HepG2 (cell line): ENCODE measurements around the gene TENT4B. TPM values are rescaled to one million over a fixed set of nuclear protein-coding genes. Genes with fewer than 3 reads are reported as not detected.
A peak's percentile ranks its signal among the peaks of the same experiment; 100 is the strongest.

ENCODE experiments used
- ATAC-seq: fragments of 200-7000 bp; cut with Tn5 transposase; 3 replicates; pipeline ENCODE4 v1.9.1; 2020; ENCODE audit warnings: mild to moderate bottlenecking, moderate library complexity
- BruUV-seq: library from RNA; stranded (reverse); fragments of 400-500 nt; replicated peaks from 2 replicates; lab custom pipeline; 2021; lab: Mats Ljungman, UMichigan
- CTCF ChIA-PET: fragments of 300-600 bp; formaldehyde crosslinking; extraction: SDS; loops from one replicate; lab custom pipeline; 2021; ENCODE audit warnings: low total read pairs, inconsistent platforms, low intra/inter-chr PET ratio; lab: Yijun Ruan, JAX
- POLR2A ChIA-PET: fragments of 350-600 bp; sonication (Branson Sonifier 250); formaldehyde crosslinking; loops from one replicate; lab custom pipeline; 2020; ENCODE audit warnings: antibody characterized with exemption, inconsistent platforms; lab: Yijun Ruan, JAX
- DNase-seq: peaks from one replicate; pipeline ENCODE4 v3.0.0-alpha.2; 2015; ENCODE audit warnings: low spot score
- FAIRE-seq: peaks from 3 replicates; lab custom pipeline; 2011; peaks lifted over from hg19 to GRCh38; lab: Jason Lieb, UNC
- H2AFZ ChIP-seq: one replicate; pipeline ENCODE4 v1.6.1; 2011; ENCODE audit warnings: low read length, inconsistent platforms
- H3K27ac ChIP-seq: fragments of 300-600 bp; 3 replicates; pipeline ENCODE4 v1.8.0; 2011; ENCODE audit warnings: mixed run types, mild to moderate bottlenecking, mixed read lengths, low read length, inconsistent platforms; ENCODE audit not compliant: insufficient read depth; ENCODE audit errors: extremely low read length
- H3K27me3 ChIP-seq, 2 experiments: fragments of 200-600 bp in 1 of 2; 2 replicates in 1 of 2; 3 replicates in 1 of 2; pipeline versions ENCODE4 v1.6.0 to v1.8.0; 2011; ENCODE audit warnings: low read length in 2 of 2, mild to moderate bottlenecking in 2 of 2, moderate library complexity in 2 of 2, inconsistent platforms in 1 of 2; ENCODE audit not compliant: insufficient read depth in 2 of 2, control insufficient read depth in 1 of 2
- H3K36me3 ChIP-seq, 2 experiments: fragments of 200-600 bp in 1 of 2; replicated peaks in 1 of 2; 2 replicates in 1 of 2; 3 replicates in 1 of 2; pipeline versions ENCODE4 v1.5.1 to v1.8.0; 2011; ENCODE audit warnings: low read length in 2 of 2, inconsistent platforms in 1 of 2; ENCODE audit not compliant: insufficient read depth in 2 of 2, control insufficient read depth in 1 of 2
- H3K4me1 ChIP-seq: 2 replicates; pipeline ENCODE4 v1.5.1; 2012; ENCODE audit warnings: low read length, inconsistent platforms; ENCODE audit not compliant: insufficient read depth
- H3K4me2 ChIP-seq: 2 replicates; pipeline ENCODE4 v1.6.0; 2011; ENCODE audit warnings: low read depth, low read length, inconsistent platforms
- H3K4me3 ChIP-seq, 3 experiments: fragments of 200-600 bp in 1 of 3; sonication (generic), shearing (Covaris generic) in 1 of 3; replicated peaks in 1 of 3; 2 replicates each; pipeline ENCODE4 v1.5.1; 2011 to 2016; ENCODE audit warnings: low read length in 3 of 3, inconsistent platforms in 2 of 3, low read depth in 2 of 3, mild to moderate bottlenecking in 2 of 3, control low read depth in 1 of 3, mixed read lengths in 1 of 3; ENCODE audit not compliant: insufficient read depth in 1 of 3
- H3K79me2 ChIP-seq: one replicate; pipeline ENCODE4 v1.6.1; 2011; ENCODE audit warnings: low read length, inconsistent platforms; ENCODE audit not compliant: insufficient read depth
- H3K9ac ChIP-seq: 2 replicates; pipeline ENCODE4 v1.6.0; 2011; ENCODE audit warnings: mild to moderate bottlenecking, low read depth, low read length, inconsistent platforms; ENCODE audit not compliant: insufficient read depth
- H3K9me3 ChIP-seq: 2 replicates; pipeline ENCODE4 v1.5.1; 2012; ENCODE audit warnings: mild to moderate bottlenecking, low read length
- H4K20me1 ChIP-seq: 2 replicates; pipeline ENCODE4 v1.6.0; 2011; ENCODE audit warnings: inconsistent platforms, mild to moderate bottlenecking, low read length, moderate library complexity; ENCODE audit not compliant: insufficient read depth
- FOSL2 ChIP-seq: sonication (generic); formaldehyde crosslinking; IDR thresholded peaks from 2 replicates; pipeline ENCODE4 v1.4.0; 2020; ENCODE audit warnings: missing genetic modification reagents
- SIN3B ChIP-seq: fragments of 150-350 bp; IDR thresholded peaks from 2 replicates; pipeline ENCODE4 v1.6.1; 2014; ENCODE audit warnings: low read length
- ZNF558 ChIP-seq: sonication (generic); formaldehyde crosslinking; IDR thresholded peaks from 2 replicates; pipeline ENCODE4 v1.9.0; 2022; ENCODE audit warnings: mild to moderate bottlenecking, missing genetic modification reagents, borderline replicate concordance
- ZNF629 ChIP-seq: sonication (generic); formaldehyde crosslinking; conservative IDR thresholded peaks from 2 replicates; pipeline ENCODE4 v1.5.0; 2020; ENCODE audit warnings: missing genetic modification reagents
- WGBS: methylation state at CpG from one replicate; pipeline ENCODE4 v1.1.6; 2017; ENCODE audit warnings: low lambda C conversion rate; 5-methylcytosine and 5-hydroxymethylcytosine counted together
- in situ Hi-C: cut with HindIII; loops from 2 replicates; pipeline ENCODE4 v1.10.0; 2017; ENCODE audit warnings: low pct_unique_long_range_greater_than_20kb; ENCODE audit not compliant: extremely low pct_ligation_motif_present
- intact Hi-C: fragments of 100-400 bp; cut with micrococcal nuclease; formaldehyde crosslinking; loops from one replicate; pipeline ENCODE4 v1.10.0; 2022; ENCODE audit not compliant: unreplicated experiment
- polyA plus RNA-seq, 8 experiments: library from polyadenylated mRNA; depleted of rRNA in 3 of 8; stranded (reverse) in 7 of 8; unstranded in 1 of 8; fragments of >200 nt; fragmentation: Illumina TruSeq in 4 of 8; extraction: Trizol in 4 of 8; gene quantifications; 2 replicates each; pipeline versions ENCODE4 v1.2.1 to v1.2.3, GENCODE V29; 2011 to 2016; ENCODE audit warnings: low read depth in 4 of 8, missing spikeins in 1 of 8, mixed read lengths in 1 of 8; ENCODE audit not compliant: insufficient read depth in 1 of 8
- total RNA-seq, 5 experiments: library from RNA; depleted of rRNA; stranded (reverse); fragments of >200 nt; fragmentation: Illumina TruSeq; extraction: Trizol; gene quantifications; 2 replicates each; pipeline ENCODE4 v1.2.3, GENCODE V29; 2016; ENCODE audit warnings: low read depth in 1 of 5
- TF ChIP-seq, protein P1 (sequence below): sonication (generic); formaldehyde crosslinking; IDR thresholded peaks from 2 replicates; pipeline ENCODE4 v1.4.0; 2020; ENCODE audit warnings: missing genetic modification reagents, mild to moderate bottlenecking, borderline replicate concordance

Gene TENT4B
- total and polyA plus RNA-seq, 2 of the 13 experiments (the other 11 are each of a cell fraction or from before 2014, with no cell fraction given) = 15.0 to 32.8 TPM

DNA sequence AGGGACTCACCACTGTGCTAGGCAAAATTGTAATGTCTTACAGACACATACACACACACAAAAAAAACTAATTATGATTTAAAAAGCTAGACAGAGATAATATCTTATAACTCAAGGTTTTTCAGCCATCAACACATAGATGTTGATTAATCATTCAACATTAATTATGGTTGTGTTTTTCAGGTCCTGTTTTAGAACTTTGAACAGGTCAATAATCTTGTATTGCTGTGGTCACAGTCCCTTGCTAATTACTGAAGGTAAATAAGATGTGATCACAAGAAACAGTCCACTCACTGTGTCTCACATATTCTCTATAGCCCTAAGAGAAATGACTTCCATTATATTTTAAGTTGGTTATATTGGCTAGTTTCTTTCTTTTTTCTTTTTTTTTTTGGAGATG, 32.4 kb upstream of the TENT4B start (continued):
- no peak for TF ChIP-seq ZNF558
- TF ChIP-seq, protein P1, sequence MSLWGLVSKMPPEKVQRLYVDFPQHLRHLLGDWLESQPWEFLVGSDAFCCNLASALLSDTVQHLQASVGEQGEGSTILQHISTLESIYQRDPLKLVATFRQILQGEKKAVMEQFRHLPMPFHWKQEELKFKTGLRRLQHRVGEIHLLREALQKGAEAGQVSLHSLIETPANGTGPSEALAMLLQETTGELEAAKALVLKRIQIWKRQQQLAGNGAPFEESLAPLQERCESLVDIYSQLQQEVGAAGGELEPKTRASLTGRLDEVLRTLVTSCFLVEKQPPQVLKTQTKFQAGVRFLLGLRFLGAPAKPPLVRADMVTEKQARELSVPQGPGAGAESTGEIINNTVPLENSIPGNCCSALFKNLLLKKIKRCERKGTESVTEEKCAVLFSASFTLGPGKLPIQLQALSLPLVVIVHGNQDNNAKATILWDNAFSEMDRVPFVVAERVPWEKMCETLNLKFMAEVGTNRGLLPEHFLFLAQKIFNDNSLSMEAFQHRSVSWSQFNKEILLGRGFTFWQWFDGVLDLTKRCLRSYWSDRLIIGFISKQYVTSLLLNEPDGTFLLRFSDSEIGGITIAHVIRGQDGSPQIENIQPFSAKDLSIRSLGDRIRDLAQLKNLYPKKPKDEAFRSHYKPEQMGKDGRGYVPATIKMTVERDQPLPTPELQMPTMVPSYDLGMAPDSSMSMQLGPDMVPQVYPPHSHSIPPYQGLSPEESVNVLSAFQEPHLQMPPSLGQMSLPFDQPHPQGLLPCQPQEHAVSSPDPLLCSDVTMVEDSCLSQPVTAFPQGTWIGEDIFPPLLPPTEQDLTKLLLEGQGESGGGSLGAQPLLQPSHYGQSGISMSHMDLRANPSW (CRISPR knock-in tag) = no peak

DNA sequence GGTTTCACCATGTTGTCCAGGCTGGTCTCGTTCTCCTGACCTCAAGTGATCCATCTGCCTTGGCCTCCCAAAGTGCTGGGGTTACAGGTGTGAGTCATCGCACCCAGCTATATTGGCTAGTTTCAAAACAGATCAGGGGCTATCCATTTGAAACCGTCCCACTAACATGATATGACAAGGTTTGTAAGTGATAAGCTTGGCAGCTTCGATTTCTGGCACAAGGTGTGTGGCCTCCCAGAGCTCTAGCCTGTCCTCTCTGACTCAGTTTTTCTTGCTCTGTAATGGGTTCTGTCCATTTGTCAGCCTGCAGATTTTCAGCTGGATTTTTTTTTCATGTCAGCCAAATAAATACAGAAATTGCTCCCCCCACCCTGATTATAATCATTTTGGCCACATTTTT, 31.8 kb upstream of the TENT4B start:
- H3K9me3 ChIP-seq = no peaks in the 10 kb centered on the region
- ATAC-seq (no peak), DNase-seq (no peak), FAIRE-seq (no peak)
- no peak overlapping the region for H3K4me2 ChIP-seq
- H3K9ac ChIP-seq = no peak overlapping the region
- no peaks in the 10 kb centered on the region for H4K20me1 ChIP-seq
- WGBS = 26% methylated on average over 4 of the region's 4 CpGs
- TF ChIP-seq ZNF629 (CRISPR knock-in tag) (peak; percentile 72), SIN3B (no peak), FOSL2 (CRISPR knock-in tag) (peak; percentile 54)
- in situ Hi-C loops = no loop called here
- no peaks in the 10 kb centered on the region for H3K27me3 ChIP-seq
- no peak overlapping the region for H3K27ac ChIP-seq
- intact Hi-C loops = no loop called here
- ChIA-PET POLR2A (interaction anchor here (0.9 kb wide), 1 partner anchor 11 kb away, joined by 4 read pairs; no protein-coding TSS in a partner anchor), CTCF (no interaction called here)
- H3K4me1 ChIP-seq = peaks cover 17% of the 10 kb centered on the region
- no peak overlapping the region for H2AFZ ChIP-seq
- H3K4me3 ChIP-seq = no peak overlapping the region
- no peaks in the 10 kb centered on the region for H3K36me3 ChIP-seq
- no TSS peak for BruUV-seq
- no peaks in the 10 kb centered on the region for H3K79me2 ChIP-seq
